Measurements from ENCODE around the gene LITAF. TPM values are rescaled to one million over a fixed set of nuclear protein-coding genes. Genes with fewer than 3 reads are reported as not detected.
A peak's percentile ranks its signal among the peaks of the same experiment; 100 is the strongest.
"Not testable (repeated sequence)": the region's sequence is repeated elsewhere in the genome, so short reads cannot be mapped to it uniquely, and the experiment has no call there.

Gene LITAF
- total RNA-seq, 8 experiments from 2014 or later = 11.0 to 73.6 (median 27.5) TPM

- H3K4me1 ChIP-seq (replicated peaks in 1 of 2) = peaks cover 16 to 17% of the 10 kb centered on the region in 2 donors
- in situ Hi-C loops (cut with MboI; ENCODE audit: low pct_unique_long_range_greater_than_20kb in 2 of 9, low sequenced_read_pairs in 9 of 9, unreplicated experiment in 9 of 9) = no loop called here
- no peak overlapping the region for H3K27ac ChIP-seq
- WGBS, 10 experiments = 50 to 100% (median 80%) methylated on average over 1 to 7 of the region's 7 CpGs
- no peak overlapping the region for H3K4me3 ChIP-seq
- no peak for ATAC-seq (replicated peaks in 6 of 8)
Measured at GRCh38 chr16:11588321-11589197, 1.8 kb upstream of the LITAF start.

DNA sequence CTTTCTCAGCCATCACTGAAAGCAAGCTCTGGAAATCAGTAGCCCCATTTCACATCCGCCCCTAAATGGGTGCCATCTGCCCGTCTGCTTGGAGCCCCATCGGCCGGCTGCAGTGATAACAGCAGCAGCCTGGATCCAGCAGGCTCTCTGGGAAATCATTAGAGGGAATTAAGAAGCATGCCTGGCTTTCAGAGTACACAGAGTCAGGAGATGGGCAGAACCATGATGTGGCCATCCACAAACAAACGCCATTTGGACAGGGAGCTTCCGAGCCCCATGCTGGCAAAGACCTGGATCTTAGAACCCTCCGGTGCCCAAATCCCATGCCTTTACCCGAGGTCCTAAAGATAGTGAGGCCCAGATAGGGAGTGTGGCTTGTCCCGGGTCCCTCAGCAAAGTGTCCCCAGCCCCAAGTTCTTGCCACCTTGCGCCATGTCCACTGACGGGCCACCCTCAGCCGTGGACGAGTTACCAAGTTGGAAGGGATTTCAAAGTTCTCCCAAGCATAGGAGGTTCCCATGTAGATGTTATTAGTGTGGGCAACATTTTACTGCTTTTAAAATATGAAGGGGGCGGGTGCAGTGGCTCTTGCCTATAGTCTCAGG is 1.0 kb upstream of the LITAF start:
- ATAC-seq (replicated peaks in 6 of 8) = no peak
- peak overlapping the region in 2 of 5 donors; percentile 76 to 86 for H3K4me3 ChIP-seq
- peaks cover 24 to 25% of the 10 kb centered on the region in 2 donors for H3K4me1 ChIP-seq (replicated peaks in 1 of 2)
- WGBS, 10 experiments = 60 to 100% (median 85%) methylated on average over 1 to 12 of the region's 14 CpGs; no CpG with 5 or more reads in 1 of the 10 experiments
- H3K27ac ChIP-seq = no peak overlapping the region
- in situ Hi-C loops (cut with MboI; ENCODE audit: low pct_unique_long_range_greater_than_20kb in 2 of 9, low sequenced_read_pairs in 9 of 9, unreplicated experiment in 9 of 9) = no loop called here

GRCh38 chr16:11586378-11586855 is 302 bp downstream of the LITAF start:
- ATAC-seq (replicated peaks in 6 of 8) = peak in 6 of 8 experiments; percentile 26 to 55 (median 38)
- Histone ChIP-seq H3K4me1 (replicated peaks in 1 of 2) (peaks cover 37% of the 10 kb centered on the region in 2 donors), H3K4me3 (peak overlapping the region; percentile 48 to 93 (median 76)), H3K27ac (peak overlapping the region in 1 of 2 donors; percentile 25)
- in situ Hi-C loops (cut with MboI; ENCODE audit: low pct_unique_long_range_greater_than_20kb in 2 of 9, low sequenced_read_pairs in 9 of 9, unreplicated experiment in 9 of 9) = no loop called here
- 0 to 3% methylated on average over 1 to 7 of the region's 48 CpGs; no CpG with 5 or more reads in 8 of the 10 experiments for WGBS, 10 experiments

DNA sequence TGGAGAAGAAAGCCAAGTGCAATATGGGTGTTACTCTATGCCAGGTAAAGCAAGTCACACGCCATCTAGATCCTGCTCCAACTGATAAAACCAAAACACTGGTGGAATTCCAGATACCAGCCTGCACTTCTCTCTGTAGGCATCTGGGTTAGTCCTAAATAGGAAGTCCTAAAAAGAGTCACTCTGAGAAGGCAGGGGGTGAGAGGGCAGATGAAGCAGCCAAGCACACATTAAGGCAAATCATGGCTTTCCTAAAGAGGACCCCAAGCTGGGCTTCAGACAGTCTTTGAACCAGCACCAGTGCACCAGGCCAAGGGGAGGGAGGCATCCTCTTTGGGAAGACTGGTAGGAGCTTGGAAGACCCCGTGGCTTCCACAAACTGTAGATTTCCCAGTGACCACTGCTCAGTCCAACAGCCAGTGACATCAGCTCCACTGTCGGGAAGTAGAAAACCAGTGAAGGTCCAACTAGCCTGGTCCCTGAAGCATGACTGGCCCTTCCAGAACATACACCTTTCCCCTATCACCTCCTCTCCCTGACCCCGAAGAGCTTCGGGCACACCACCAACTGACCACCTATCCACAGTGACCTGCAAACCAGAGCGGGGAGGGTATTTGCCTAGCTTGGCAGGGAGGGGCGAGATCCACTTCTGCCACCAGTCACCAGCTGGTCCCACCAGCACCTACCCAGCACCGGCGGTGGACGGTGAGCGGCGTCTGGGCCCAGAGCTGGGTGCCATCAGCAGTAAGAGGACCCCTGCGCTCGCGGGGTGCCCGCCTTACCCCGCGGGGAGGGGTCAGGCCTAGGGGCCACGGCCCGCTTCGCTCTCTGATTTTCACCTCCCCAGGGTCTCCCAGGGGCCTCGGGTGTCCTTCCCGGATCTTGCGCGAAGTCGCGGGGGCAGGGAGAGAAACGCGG is 1.0 kb downstream of the LITAF start:
- Histone ChIP-seq H3K27ac (no peak overlapping the region), H3K4me1 (replicated peaks in 1 of 2) (peaks cover 37 to 40% of the 10 kb centered on the region in 2 donors), H3K4me3 (peak overlapping the region; percentile 48 to 93 (median 76))
- peak in 6 of 8 experiments; percentile 16 to 28 (median 25) for ATAC-seq (replicated peaks in 6 of 8)
- 10 to 100% (median 23%) methylated on average over 1 to 9 of the region's 29 CpGs; no CpG with 5 or more reads in 2 of the 10 experiments for WGBS, 10 experiments
- in situ Hi-C loops (cut with MboI; ENCODE audit: low pct_unique_long_range_greater_than_20kb in 2 of 9, low sequenced_read_pairs in 9 of 9, unreplicated experiment in 9 of 9) = no loop called here

DNA sequence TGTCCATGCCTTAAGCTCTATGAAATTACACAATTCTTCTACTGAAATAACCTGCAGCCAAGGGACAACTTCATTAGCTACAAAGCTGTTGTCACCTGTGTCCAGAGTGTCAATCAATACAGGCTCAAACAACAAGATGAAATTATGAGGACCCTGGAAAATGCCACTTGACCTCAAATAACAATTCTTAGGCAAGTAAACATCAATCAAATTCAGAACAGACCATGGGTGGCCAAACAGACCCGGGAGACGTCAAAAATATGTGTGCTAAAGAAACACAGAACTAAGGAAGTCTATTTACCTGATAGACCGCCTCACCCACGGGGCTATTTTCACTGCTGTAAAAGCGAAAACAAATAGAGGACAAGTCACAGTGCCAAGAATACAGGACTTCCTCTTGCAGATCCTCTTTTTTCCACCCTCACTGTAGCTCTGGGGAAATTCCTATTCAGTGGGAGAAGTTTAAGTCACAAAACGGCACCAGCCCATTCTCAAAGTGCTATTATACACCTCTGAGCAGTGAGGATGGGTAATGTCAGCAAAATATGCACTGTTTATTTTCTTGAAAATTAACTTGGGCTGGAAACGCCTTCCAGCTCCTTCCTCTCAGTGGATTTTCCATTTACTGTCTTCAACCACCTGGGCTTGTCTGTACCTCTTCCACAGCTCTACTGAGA is 2.7 kb downstream of the LITAF start:
- Histone ChIP-seq H3K27ac (no peak overlapping the region), H3K4me3 (no peak overlapping the region), H3K4me1 (replicated peaks in 1 of 2) (peaks cover 37 to 40% of the 10 kb centered on the region in 2 donors)
- 5 to 83% (median 50%) methylated on average over 1 to 6 of the region's 7 CpGs; no CpG with 5 or more reads in 3 of the 10 experiments for WGBS, 10 experiments
- in situ Hi-C loops (cut with MboI; ENCODE audit: low pct_unique_long_range_greater_than_20kb in 2 of 9, low sequenced_read_pairs in 9 of 9, unreplicated experiment in 9 of 9) = no loop called here
- no peak for ATAC-seq (replicated peaks in 6 of 8)

DNA sequence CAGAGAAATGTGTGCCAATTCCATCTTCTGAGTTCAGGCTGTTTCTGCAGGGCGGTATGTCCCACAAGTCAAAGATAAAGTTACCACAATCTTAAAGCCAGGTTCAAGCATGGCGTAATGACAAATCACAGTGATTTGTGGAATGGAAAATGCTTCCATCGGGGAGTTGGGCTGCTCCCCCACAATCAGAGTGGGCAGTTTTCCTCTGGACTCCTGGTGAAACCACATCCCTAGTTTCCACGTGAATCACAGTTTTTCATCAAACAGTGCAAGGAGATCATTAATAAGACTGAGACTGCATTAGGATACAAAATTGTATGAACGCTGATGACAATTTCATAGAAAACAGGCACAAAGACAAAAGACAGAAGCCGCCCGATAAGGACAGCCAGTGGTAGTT is 3.6 kb downstream of the LITAF start:
- 10 to 93% (median 60%) methylated on average over 3 to 7 of the region's 7 CpGs; no CpG with 5 or more reads in 2 of the 10 experiments for WGBS, 10 experiments
- H3K27ac ChIP-seq = no peak overlapping the region
- in situ Hi-C loops (cut with MboI; ENCODE audit: low pct_unique_long_range_greater_than_20kb in 2 of 9, low sequenced_read_pairs in 9 of 9, unreplicated experiment in 9 of 9) = no loop called here
- H3K4me3 ChIP-seq = no peak overlapping the region
- no peak for ATAC-seq (replicated peaks in 6 of 8)
- H3K4me1 ChIP-seq (replicated peaks in 1 of 2) = peaks cover 37 to 40% of the 10 kb centered on the region in 2 donors

- ATAC-seq (replicated peaks in 6 of 8) = no peak
- WGBS, 10 experiments = 5 to 75% (median 30%) methylated on average over 2 to 7 of the region's 7 CpGs
- in situ Hi-C loops (cut with MboI; ENCODE audit: low pct_unique_long_range_greater_than_20kb in 2 of 9, low sequenced_read_pairs in 9 of 9, unreplicated experiment in 9 of 9) = no loop called here
- Histone ChIP-seq H3K4me3 (no peak overlapping the region), H3K27ac (no peak overlapping the region), H3K4me1 (replicated peaks in 1 of 2) (peaks cover 37 to 40% of the 10 kb centered on the region in 2 donors)
Measured at GRCh38 chr16:11582157-11582814, 4.4 kb downstream of the LITAF start.

DNA sequence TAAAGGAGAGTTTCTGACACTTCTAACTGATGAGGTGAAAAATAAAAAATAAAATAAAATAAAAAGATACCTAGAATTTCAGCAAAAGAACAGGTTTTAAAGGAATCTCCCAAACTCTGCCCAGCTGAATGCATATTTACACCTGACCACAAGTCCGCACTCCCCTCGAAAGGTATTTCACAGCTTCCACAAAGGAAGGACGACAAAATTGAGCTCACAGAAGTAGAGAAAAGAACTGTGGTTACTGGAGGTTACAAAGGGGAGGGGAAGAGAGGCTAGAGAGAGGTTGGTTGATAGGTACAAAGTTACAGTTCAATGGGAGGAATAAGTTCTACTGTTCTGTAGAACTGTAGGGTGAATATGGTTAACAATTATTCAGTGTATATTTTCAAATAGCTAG is 5.0 kb downstream of the LITAF start:
- whole genome bisulfite sequencing, 10 experiments = 29 to 100% (median 79%) methylated on average over 1 to 3 of the region's 3 CpGs
- ATAC-seq (replicated peaks in 6 of 8) = no peak
- in situ Hi-C loops (cut with MboI; ENCODE audit: low pct_unique_long_range_greater_than_20kb in 2 of 9, low sequenced_read_pairs in 9 of 9, unreplicated experiment in 9 of 9) = no loop called here
- Histone ChIP-seq H3K4me1 (replicated peaks in 1 of 2) (peaks cover 42 to 43% of the 10 kb centered on the region in 2 donors), H3K4me3 (no peak overlapping the region), H3K27ac (no peak overlapping the region)

GRCh38 chr16:11580451-11581086 is 6.2 kb downstream of the LITAF start:
- 80 to 89% (median 84%) methylated on average over 1 to 7 of the region's 12 CpGs; no CpG with 5 or more reads in 3 of the 10 experiments for WGBS, 10 experiments
- H3K27ac ChIP-seq = no peak overlapping the region
- ATAC-seq (replicated peaks in 6 of 8) = no peak
- in situ Hi-C loops (cut with MboI; ENCODE audit: low pct_unique_long_range_greater_than_20kb in 2 of 9, low sequenced_read_pairs in 9 of 9, unreplicated experiment in 9 of 9) = no loop called here
- H3K4me1 ChIP-seq (replicated peaks in 1 of 2) = peaks cover 39 to 43% of the 10 kb centered on the region in 2 donors
- H3K4me3 ChIP-seq = no peak overlapping the region

- H3K4me3 ChIP-seq; in situ Hi-C loops (cut with MboI; ENCODE audit: low pct_unique_long_range_greater_than_20kb in 2 of 9, low sequenced_read_pairs in 9 of 9, unreplicated experiment in 9 of 9); ATAC-seq (replicated peaks in 6 of 8); H3K27ac ChIP-seq: not testable (repeated sequence)
- 17 to 100% (median 80%) methylated on average over 1 to 7 of the region's 8 CpGs; no CpG with 5 or more reads in 5 of the 10 experiments for WGBS, 10 experiments
- H3K4me1 ChIP-seq (replicated peaks in 1 of 2) = peaks cover 14 to 16% of the 10 kb centered on the region in 2 donors
Measured at GRCh38 chr16:11577290-11577660, 9.4 kb downstream of the LITAF start.

GRCh38 chr16:11576427-11577289 is 10.1 kb downstream of the LITAF start:
- in situ Hi-C loops (cut with MboI; ENCODE audit: low pct_unique_long_range_greater_than_20kb in 2 of 9, low sequenced_read_pairs in 9 of 9, unreplicated experiment in 9 of 9) = no loop called here
- Histone ChIP-seq H3K4me3 (no peak overlapping the region), H3K4me1 (replicated peaks in 1 of 2) (peaks cover 8 to 10% of the 10 kb centered on the region in 2 donors), H3K27ac (no peak overlapping the region)
- peak in 5 of 8 experiments; percentile 83 to 91 (median 90) for ATAC-seq (replicated peaks in 6 of 8)
- 70 to 89% (median 80%) methylated on average over 1 to 8 of the region's 9 CpGs for WGBS, 10 experiments
